Measurements from ENCODE around the gene LCNL1.

Gene LCNL1

GRCh38 chr9:137014776-137015539 lies 32.2 kb downstream of the LCNL1 start:
- H3K4me3 ChIP-seq (ENCODE audit: low read depth, low read length): no peak overlapping the region
- no peak for TF ChIP-seq CTCF (IDR thresholded peaks at IDR 0.05; ENCODE audit: low read depth, low read length)

- H3K4me3 ChIP-seq (ENCODE audit: low read depth, low read length): no peak overlapping the region
- TF ChIP-seq CTCF (IDR thresholded peaks at IDR 0.05; ENCODE audit: low read depth, low read length): no peak
Measured at GRCh38 chr9:137015540-137015930, 32.7 kb downstream of the LCNL1 start.

- TF ChIP-seq CTCF (IDR thresholded peaks at IDR 0.05; ENCODE audit: low read depth, low read length): no peak
- H3K4me3 ChIP-seq (ENCODE audit: low read depth, low read length): no peak overlapping the region
Measured at GRCh38 chr9:137015976-137016375, 33.2 kb downstream of the LCNL1 start.

- no peak overlapping the region for H3K4me3 ChIP-seq (ENCODE audit: low read depth, low read length)
- TF ChIP-seq CTCF (IDR thresholded peaks at IDR 0.05; ENCODE audit: low read depth, low read length): no peak
Measured at GRCh38 chr9:137016436-137016835, 33.6 kb downstream of the LCNL1 start.

GRCh38 chr9:137017071-137017470 lies 34.3 kb downstream of the LCNL1 start:
- H3K4me3 ChIP-seq (ENCODE audit: low read depth, low read length): no peak overlapping the region
- no peak for TF ChIP-seq CTCF (IDR thresholded peaks at IDR 0.05; ENCODE audit: low read depth, low read length)

GRCh38 chr9:137017791-137018497 lies 35.2 kb downstream of the LCNL1 start:
- no peak overlapping the region for H3K4me3 ChIP-seq (ENCODE audit: low read depth, low read length)
- TF ChIP-seq CTCF (IDR thresholded peaks at IDR 0.05; ENCODE audit: low read depth, low read length): no peak

Measured in WI38 (cell line).